Measurements from ENCODE around the gene VPS39. TPM values are rescaled to one million over a fixed set of nuclear protein-coding genes. Genes with fewer than 3 reads are reported as not detected.

Gene VPS39
- total and polyA plus RNA-seq, 2 of the 13 experiments (the other 11 are each of a cell fraction or from before 2014, with no cell fraction given), result 22.9 to 32.0 TPM

GRCh38 chr15:42147431-42147735 lies 60.7 kb downstream of the VPS39 start:
- ChIA-PET POLR2A (interaction anchor here (0.7 kb wide), 1 partner anchor 8 kb away, joined by 3 read pairs; no protein-coding TSS in a partner anchor), CTCF (ENCODE audit: low intra/inter-chr PET ratio, low total read pairs) (no interaction called here)
- DNase-seq (ENCODE audit: low spot score) (no peak), ATAC-seq (no peak), FAIRE-seq (no peak)
- intact Hi-C loops (cut with micrococcal nuclease; ENCODE audit: unreplicated experiment), result no loop called here
- H3K9ac ChIP-seq (ENCODE audit: insufficient read depth, low read depth, low read length), result no peak overlapping the region
- H3K27ac ChIP-seq (ENCODE audit: extremely low read length, insufficient read depth, low read length), result no peak overlapping the region
- BruUV-seq (replicated peaks), result no TSS peak
- H3K4me2 ChIP-seq (ENCODE audit: low read depth, low read length), result no peak overlapping the region
- peaks cover 1 to 33% of the 10 kb centered on the region in 2 experiments; a peak in 3 of 5 replicates for H3K27me3 ChIP-seq (ENCODE audit: control insufficient read depth in 1 of 2, insufficient read depth in 2 of 2, low read length in 2 of 2)
- H4K20me1 ChIP-seq (ENCODE audit: insufficient read depth, low read length), result no peaks in the 10 kb centered on the region
- no peaks in the 10 kb centered on the region for H3K79me2 ChIP-seq (ENCODE audit: insufficient read depth, low read length)
- H3K4me3 ChIP-seq (replicated peaks in 1 of 3; ENCODE audit: insufficient read depth in 1 of 3, low read depth in 2 of 3, low read length in 3 of 3), result no peak overlapping the region
- TF ChIP-seq, protein P1, sequence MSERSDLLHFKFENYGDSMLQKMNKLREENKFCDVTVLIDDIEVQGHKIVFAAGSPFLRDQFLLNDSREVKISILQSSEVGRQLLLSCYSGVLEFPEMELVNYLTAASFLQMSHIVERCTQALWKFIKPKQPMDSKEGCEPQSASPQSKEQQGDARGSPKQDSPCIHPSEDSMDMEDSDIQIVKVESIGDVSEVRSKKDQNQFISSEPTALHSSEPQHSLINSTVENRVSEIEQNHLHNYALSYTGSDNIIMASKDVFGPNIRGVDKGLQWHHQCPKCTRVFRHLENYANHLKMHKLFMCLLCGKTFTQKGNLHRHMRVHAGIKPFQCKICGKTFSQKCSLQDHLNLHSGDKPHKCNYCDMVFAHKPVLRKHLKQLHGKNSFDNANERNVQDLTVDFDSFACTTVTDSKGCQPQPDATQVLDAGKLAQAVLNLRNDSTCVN (CRISPR knock-in tag; IDR thresholded peaks at IDR 0.05; ENCODE audit: borderline replicate concordance), result no peak
- TF ChIP-seq NCOA1 (CRISPR knock-in tag; IDR thresholded peaks at IDR 0.05), result no peak
- TF ChIP-seq ATF1 (CRISPR knock-in tag; IDR thresholded peaks at IDR 0.05), result no peak
- TF ChIP-seq REXO4 (CRISPR knock-in tag; IDR thresholded peaks at IDR 0.05; ENCODE audit: borderline replicate concordance), result no peak
- TF ChIP-seq, protein P2, sequence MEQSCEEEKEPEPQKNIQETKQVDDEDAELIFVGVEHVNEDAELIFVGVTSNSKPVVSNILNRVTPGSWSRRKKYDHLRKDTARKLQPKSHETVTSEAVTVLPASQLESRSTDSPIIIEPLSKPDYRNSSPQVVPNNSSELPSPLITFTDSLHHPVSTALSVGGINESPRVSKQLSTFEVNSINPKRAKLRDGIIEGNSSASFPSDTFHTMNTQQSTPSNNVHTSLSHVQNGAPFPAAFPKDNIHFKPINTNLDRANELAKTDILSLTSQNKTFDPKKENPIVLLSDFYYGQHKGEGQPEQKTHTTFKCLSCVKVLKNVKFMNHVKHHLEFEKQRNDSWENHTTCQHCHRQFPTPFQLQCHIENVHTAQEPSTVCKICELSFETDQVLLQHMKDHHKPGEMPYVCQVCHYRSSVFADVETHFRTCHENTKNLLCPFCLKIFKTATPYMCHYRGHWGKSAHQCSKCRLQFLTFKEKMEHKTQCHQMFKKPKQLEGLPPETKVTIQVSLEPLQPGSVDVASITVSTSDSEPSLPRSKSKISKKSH (CRISPR knock-in tag; IDR thresholded peaks at IDR 0.05; ENCODE audit: borderline replicate concordance), result no peak
- no peak for TF ChIP-seq LBX2 (CRISPR knock-in tag; IDR thresholded peaks at IDR 0.05; ENCODE audit: borderline replicate concordance)
- TF ChIP-seq ZFAT (CRISPR knock-in tag; conservative IDR thresholded peaks at IDR 0.05), result no peak
- no peak for TF ChIP-seq HNF4A (CRISPR knock-in tag; IDR thresholded peaks at IDR 0.05)
- no peak for TF ChIP-seq IRX3 (CRISPR knock-in tag; IDR thresholded peaks at IDR 0.05; ENCODE audit: borderline replicate concordance, low read depth)
- no peak for TF ChIP-seq POLR2A (IDR thresholded peaks at IDR 0.05; ENCODE audit: insufficient read depth in 1 of 2, low read depth in 2 of 2, low read length in 2 of 2)
- no peak for TF ChIP-seq ZNF138 (CRISPR knock-in tag; IDR thresholded peaks at IDR 0.05; ENCODE audit: low read depth)
- no peak for TF ChIP-seq CCAR2 (optimal IDR thresholded peaks at IDR 0.05; ENCODE audit: low read depth, low read length)
- in situ Hi-C loops (cut with HindIII; ENCODE audit: extremely low pct_ligation_motif_present, low pct_unique_long_range_greater_than_20kb), result no loop called here
- no peaks in the 10 kb centered on the region for H3K36me3 ChIP-seq (replicated peaks in 1 of 2; ENCODE audit: control insufficient read depth in 1 of 2, insufficient read depth in 2 of 2, low read length in 2 of 2)
- no peaks in the 10 kb centered on the region for H3K9me3 ChIP-seq (ENCODE audit: low read length)
- H2AFZ ChIP-seq (ENCODE audit: low read length), result no peak overlapping the region
- H3K4me1 ChIP-seq (ENCODE audit: insufficient read depth, low read length), result peaks cover 39% of the 10 kb centered on the region
- WGBS (ENCODE audit: low lambda C conversion rate), result 80% methylated on average over 2 of the region's 4 CpGs

All from HepG2 (cell line).